HAP-1 (cell line): ENCODE measurements around the gene OSBPL5.
"Not testable (repeated sequence)": the region's sequence is repeated elsewhere in the genome, so short reads cannot be mapped to it uniquely, and the experiment has no call there.

Experiments used
- DNase-seq, 2 experiments: peaks; one replicate each; pipeline ENCODE4 v3.0.0-alpha.2; 2016 to 2020; ENCODE audit warnings: low spot score in 2 of 2
- H3K27me3 ChIP-seq: fragments of 250-450 bp; sonication (Bioruptor Pico); 2 replicates; pipeline ENCODE4 v1.5.1; 2020; ENCODE audit warnings: low read depth, mild to moderate bottlenecking, moderate library complexity
- H3K36me3 ChIP-seq: fragments of 250-450 bp; sonication (Bioruptor Pico); replicated peaks from 2 replicates; pipeline ENCODE4 v1.5.1; 2020; ENCODE audit warnings: mild to moderate bottlenecking
- H3K4me1 ChIP-seq: fragments of 250-450 bp; sonication (Bioruptor Pico); 2 replicates; pipeline ENCODE4 v1.5.1; 2020; ENCODE audit warnings: mild to moderate bottlenecking
- H3K4me3 ChIP-seq: fragments of 250-450 bp; sonication (Bioruptor Pico); 2 replicates; pipeline ENCODE4 v1.5.1; 2020; ENCODE audit warnings: mild to moderate bottlenecking, moderate library complexity
- H3K9me3 ChIP-seq: fragments of 250-450 bp; sonication (Bioruptor Pico); 2 replicates; pipeline ENCODE4 v1.5.1; 2020; ENCODE audit warnings: mild to moderate bottlenecking, moderate library complexity
- in situ Hi-C: fragments of 300-500 bp; cut with MboI; formaldehyde crosslinking; loops from 3 replicates; pipeline ENCODE4 v1.14.3; 2020; ENCODE audit warnings: low sequenced_read_pairs, inconsistent platforms, mixed read lengths

The OSBPL5 gene

DNA sequence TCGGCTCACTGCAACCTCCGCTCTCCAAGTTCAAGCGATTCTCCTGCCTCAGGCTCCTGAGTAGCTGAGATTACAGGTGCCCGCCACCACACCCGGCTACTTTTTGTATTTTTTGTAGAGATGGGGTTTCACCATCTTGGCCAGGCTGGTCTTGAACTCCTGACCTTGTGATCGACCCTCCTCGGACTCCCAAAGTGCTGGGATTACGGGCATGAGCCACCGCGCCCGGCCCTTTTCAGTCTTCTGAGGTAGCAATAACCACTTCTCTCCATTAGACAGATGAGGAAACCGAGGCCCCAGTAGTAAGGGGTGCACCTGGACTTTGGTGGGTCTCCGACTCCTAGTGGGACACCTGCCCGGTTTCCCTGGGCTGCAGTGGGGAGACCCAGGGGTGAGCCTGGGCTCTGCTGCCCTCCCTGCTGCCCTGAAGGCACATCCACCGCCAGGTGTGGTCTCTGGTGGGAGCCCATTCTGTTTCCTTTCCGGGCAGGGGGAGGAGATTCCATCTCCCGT is 3.7 kb upstream of the OSBPL5 start:
- DNase-seq, H3K9me3 ChIP-seq, in situ Hi-C loops, H3K27me3 ChIP-seq, H3K4me3 ChIP-seq, H3K4me1 ChIP-seq, H3K36me3 ChIP-seq: not testable (repeated sequence)

- in situ Hi-C loops = no loop called here
- no peak overlapping the region for H3K4me3 ChIP-seq
- H3K4me1 ChIP-seq = peaks cover 9% of the 10 kb centered on the region; the same call in 1 of the 2 replicates
- H3K36me3 ChIP-seq = no peaks in the 10 kb centered on the region
- no peaks in the 10 kb centered on the region for H3K27me3 ChIP-seq
- DNase-seq = no peak
- H3K9me3 ChIP-seq = no peaks in the 10 kb centered on the region
Measured at GRCh38 chr11:3167143-3168119, 2.3 kb upstream of the OSBPL5 start.

DNA sequence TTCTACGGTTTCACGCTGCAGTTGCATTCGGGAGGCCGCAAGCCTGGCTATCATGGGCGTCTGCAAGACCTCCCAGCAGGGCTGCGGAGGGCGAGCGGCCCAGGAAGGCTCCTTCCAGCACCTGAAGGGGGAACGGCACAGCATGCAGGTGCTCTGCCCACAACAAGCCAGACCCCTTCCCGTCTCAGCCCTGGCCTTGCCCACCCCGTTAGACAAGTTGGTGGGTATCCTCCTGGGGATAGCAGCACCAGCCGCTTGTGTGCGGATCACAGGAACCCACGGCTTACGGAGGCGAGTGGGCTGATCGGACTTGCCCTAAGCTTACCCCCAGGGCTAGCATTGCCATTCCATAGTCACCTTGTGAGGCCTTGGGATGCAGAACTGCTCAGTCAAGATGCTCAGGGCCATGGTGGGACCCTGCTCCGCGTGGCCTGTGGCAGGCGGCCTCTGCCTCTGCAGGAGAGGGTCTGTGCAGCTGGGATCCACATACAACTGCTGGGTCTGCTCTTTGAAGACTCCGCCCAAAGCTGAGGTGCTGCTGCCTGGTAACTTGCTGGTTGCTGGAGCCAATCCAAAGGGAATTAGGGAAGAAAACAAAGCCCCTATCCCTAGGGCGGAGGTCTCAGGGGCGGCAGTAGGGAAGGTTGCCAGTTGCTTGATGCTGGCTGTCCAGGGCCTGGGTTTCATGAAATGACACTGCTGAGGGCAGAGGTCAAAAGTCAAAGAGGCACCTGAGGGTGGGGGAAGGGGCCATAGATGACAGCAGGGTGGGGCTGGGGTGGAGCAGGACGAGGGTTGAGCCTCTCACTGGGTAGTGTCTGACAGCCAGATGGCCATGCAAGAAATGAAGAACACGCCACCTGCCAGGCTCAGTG is 1.4 kb upstream of the OSBPL5 start:
- in situ Hi-C loops = no loop called here
- Histone ChIP-seq H3K27me3 (no peaks in the 10 kb centered on the region), H3K4me3 (no peak overlapping the region), H3K9me3 (no peaks in the 10 kb centered on the region), H3K4me1 (peaks cover 9% of the 10 kb centered on the region; the same call in 1 of the 2 replicates), H3K36me3 (no peaks in the 10 kb centered on the region)
- DNase-seq = peak in 1 of 2 experiments; percentile 46

DNA sequence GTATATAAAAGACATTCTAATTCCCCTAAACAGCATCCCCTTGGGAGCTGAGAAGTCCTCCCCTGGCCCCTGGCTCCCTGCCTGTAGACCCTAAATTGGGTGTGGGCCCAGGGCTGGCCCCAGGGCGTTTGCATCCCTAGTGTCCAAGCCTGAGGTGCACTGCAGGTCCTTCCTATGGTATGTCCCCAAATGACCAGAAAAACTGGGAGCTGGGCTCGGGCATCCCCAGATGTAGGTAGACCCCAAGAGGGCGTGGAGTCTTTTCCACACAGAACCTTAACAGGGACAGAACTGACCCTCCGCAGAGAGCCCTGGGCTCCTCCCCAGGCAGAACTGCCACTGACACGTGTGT is 782 bp upstream of the OSBPL5 start:
- no peak for DNase-seq
- no peaks in the 10 kb centered on the region for H3K27me3 ChIP-seq
- H3K36me3 ChIP-seq = no peaks in the 10 kb centered on the region
- H3K4me3 ChIP-seq = no peak overlapping the region
- in situ Hi-C loops = no loop called here
- peaks cover 9% of the 10 kb centered on the region; the same call in 1 of the 2 replicates for H3K4me1 ChIP-seq
- no peaks in the 10 kb centered on the region for H3K9me3 ChIP-seq

DNA sequence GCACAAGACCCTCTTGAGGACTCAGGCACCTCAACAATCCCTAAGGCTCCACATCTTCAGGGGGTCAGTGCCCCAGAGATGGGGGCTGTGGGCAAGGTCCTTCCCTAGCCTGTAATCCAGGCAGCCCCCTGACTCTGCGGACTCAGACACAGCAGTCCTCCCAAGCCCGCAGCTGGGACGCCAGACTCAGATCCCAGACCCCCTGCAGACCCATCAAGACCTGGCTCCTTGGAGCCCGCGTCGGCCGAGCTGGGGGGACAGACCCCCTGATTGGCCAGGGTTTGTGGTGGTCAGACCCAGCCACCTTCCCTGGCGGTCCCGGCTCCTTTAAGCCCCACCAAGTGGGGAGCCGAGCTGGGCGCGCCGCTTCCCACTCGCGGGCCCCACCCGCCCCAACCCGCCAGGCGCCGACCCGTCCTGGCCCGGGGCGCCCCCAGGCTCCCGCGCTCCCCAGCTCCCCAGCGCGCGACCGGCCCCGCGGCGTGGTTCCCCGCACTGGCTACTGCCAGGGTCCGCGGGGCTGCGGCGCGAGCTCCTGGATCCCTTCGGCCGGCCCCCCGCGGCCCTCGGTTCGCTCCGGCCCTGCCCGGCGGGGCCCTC is 458 bp downstream of the OSBPL5 start:
- peaks cover 9% of the 10 kb centered on the region; the same call in 1 of the 2 replicates for H3K4me1 ChIP-seq
- no peaks in the 10 kb centered on the region for H3K27me3 ChIP-seq
- no peaks in the 10 kb centered on the region for H3K36me3 ChIP-seq
- H3K4me3 ChIP-seq = peak overlapping the region; percentile 55
- in situ Hi-C loops = no loop called here
- no peaks in the 10 kb centered on the region for H3K9me3 ChIP-seq
- peak in 1 of 2 experiments; percentile 36 for DNase-seq

DNA sequence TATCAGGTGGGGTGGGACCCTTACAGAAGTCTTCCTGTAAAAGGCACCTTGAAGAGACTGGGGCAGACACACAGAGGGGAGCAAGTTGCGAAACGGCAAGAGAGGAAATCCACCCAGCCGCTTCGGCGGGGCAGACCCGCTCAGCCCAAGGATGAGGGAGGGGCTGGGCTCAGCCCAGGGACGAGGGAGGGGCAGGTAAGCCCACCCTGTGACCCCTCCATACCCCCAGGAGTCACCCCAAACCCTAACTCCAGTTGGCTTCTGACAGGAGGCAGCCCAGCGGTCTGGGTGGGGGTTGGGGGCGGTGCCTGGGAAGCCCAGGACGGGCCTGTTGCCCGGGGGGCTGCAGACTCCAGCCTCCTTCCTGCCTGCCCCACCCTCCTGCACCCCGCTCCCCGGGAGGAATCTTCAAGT is 965 bp downstream of the OSBPL5 start:
- in situ Hi-C loops = no loop called here
- Histone ChIP-seq H3K36me3 (no peaks in the 10 kb centered on the region), H3K27me3 (no peaks in the 10 kb centered on the region), H3K4me3 (peak overlapping the region; percentile 55), H3K9me3 (no peaks in the 10 kb centered on the region), H3K4me1 (peaks cover 5% of the 10 kb centered on the region; the same call in 1 of the 2 replicates)
- no peak for DNase-seq

DNA sequence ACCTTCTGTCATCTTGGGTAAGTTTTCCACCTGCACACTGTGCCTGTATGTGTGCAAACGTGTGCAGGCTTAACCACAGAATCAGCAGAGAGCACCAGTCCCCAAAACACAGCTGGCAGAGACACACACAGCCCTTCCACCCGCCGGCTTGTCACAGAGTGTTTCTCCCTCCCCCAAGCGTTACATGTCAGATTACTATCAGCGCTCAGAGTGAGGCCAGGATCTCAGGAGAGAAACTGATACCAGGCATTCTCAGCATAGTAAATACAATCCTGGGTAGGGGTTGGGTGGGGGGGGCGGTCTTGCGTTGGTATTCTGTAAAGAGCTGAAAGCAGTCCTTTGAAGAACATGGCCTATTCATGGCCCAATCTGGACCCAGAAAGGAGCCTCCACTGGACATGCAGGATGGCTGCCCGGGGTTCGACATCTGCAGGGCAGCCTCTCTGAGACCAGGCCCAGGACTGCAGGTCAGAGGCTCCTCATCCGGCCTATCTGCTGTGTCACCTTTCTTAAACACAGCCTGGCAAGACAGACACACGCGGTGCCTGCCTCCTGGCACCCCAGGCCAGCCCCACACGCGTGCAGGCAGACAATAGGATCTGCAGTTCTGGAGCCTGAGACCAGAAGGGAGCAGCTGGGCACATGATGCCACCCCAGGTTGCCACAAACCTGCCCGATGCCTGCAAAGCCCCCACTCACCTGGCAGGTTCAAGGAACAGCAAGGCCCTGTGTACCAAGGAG is 1.7 kb downstream of the OSBPL5 start:
- Histone ChIP-seq H3K4me3 (peak overlapping the region; percentile 55), H3K27me3 (no peaks in the 10 kb centered on the region), H3K4me1 (peaks cover 5% of the 10 kb centered on the region; the same call in 1 of the 2 replicates), H3K36me3 (no peaks in the 10 kb centered on the region), H3K9me3 (no peaks in the 10 kb centered on the region)
- DNase-seq = no peak
- in situ Hi-C loops = no loop called here

DNA sequence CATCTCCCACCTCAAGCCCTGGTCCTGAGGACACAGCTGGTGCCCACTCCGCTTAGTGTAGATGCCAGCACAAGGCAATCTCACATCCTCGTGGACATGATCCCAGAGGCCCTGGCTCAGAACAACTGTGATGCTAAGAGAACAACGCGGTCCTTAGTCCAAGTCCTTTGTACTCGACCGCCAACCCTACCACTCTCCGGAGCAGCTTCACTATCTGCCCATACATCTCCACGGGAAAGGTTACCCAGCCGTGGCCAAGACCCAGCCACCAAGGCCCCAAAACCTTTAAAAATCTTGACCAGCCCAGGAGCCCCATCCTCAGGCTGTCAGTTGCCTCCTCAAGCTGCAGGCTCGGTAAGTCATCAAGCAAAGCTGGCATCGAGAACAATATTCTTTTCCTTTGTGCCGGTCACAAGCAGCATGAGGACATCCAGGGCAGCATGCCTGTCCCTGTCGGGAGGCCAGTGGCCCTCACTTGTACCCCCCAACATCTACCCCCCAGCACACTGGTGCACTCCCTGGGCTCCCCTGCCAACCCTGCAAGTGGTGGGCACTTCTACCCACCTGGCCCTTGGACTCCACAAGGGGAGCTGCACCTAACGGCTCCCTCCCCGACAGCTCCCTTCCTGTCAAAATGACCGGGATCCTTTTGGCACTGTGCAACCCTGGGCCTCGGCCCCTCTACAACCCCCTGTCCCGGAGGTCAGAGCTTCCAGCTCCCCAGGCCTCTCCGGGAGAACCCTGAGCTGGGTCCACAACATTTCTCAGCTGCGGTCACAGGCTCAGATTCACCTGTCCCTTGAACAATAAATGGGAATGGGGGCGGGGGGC is 2.5 kb downstream of the OSBPL5 start:
- Histone ChIP-seq H3K4me1 (peaks cover 5% of the 10 kb centered on the region; the same call in 1 of the 2 replicates), H3K4me3 (no peak overlapping the region), H3K27me3 (no peaks in the 10 kb centered on the region), H3K36me3 (no peaks in the 10 kb centered on the region), H3K9me3 (no peaks in the 10 kb centered on the region)
- in situ Hi-C loops = no loop called here
- DNase-seq = no peak

GRCh38 chr11:3161720-3162409 is 3.2 kb downstream of the OSBPL5 start:
- H3K4me3 ChIP-seq = no peak overlapping the region
- no peaks in the 10 kb centered on the region for H3K27me3 ChIP-seq
- H3K4me1 ChIP-seq = peaks cover 5% of the 10 kb centered on the region; the same call in 1 of the 2 replicates
- in situ Hi-C loops = no loop called here
- no peaks in the 10 kb centered on the region for H3K9me3 ChIP-seq
- no peak for DNase-seq
- no peaks in the 10 kb centered on the region for H3K36me3 ChIP-seq

DNA sequence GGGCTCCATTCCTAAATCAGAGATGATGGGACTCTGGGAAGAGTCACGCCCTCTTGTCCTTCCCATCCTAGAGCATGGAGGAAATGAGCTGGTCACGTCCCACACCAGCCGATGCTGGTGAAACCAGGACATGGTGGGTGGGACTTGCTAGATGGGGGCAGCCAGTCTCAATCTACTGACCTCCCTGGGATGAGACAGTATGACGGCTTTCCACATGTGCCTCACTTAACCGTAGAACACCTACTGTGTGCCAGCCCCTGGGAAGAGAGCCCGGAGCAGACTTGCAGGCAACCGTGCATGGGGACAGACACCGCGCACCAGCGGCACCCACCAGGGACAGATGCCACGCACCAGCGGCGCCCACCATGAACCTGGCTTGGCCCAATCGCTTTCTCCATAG is 3.8 kb downstream of the OSBPL5 start:
- Histone ChIP-seq H3K4me3 (no peak overlapping the region), H3K9me3 (no peaks in the 10 kb centered on the region), H3K4me1 (peaks cover 5% of the 10 kb centered on the region; the same call in 1 of the 2 replicates), H3K27me3 (no peaks in the 10 kb centered on the region), H3K36me3 (no peaks in the 10 kb centered on the region)
- no peak for DNase-seq
- in situ Hi-C loops = no loop called here

DNA sequence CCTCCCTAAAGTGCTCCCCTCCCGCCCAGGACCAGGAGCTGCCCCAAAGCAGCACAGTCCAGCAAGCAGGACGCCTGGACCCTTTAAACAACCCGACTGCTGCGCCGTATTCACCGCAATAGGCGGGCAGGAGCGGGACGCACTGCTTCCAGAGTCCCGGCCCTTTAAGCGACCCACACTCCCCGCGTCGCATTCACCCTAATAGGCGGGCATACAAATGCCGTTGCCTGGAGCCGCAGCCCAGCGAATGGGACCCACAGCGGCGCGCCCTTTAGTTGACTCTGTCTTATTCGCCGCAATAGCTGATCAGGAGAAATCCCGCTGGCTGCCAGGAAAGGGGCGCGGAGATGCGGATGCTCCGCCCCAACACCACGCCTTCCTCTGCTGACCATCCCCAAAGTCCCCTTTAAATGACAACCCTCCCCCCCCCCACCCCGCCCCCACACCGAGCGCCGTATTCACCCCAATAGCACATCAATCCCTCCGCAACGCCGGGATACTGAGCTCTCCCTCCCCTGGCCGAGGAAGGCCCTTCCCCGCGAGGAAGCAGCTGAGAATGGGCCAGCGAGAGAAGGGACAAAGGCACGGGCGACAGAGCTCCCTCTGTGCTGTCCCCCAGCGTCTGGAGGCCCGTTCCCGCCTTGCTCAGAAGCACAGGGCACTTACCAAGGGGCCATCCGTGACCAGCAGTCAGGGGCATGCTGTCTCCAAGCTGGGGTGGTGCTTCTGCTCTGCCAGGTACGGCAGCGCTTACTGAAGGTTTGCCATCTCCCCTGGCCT is 4.7 kb downstream of the OSBPL5 start:
- no peaks in the 10 kb centered on the region for H3K27me3 ChIP-seq
- in situ Hi-C loops = no loop called here
- H3K36me3 ChIP-seq = no peaks in the 10 kb centered on the region
- H3K4me3 ChIP-seq = no peak overlapping the region
- H3K9me3 ChIP-seq = no peaks in the 10 kb centered on the region
- H3K4me1 ChIP-seq = peaks cover 1% of the 10 kb centered on the region; the same call in 1 of the 2 replicates
- no peak for DNase-seq
